Measurements from ENCODE around the gene IL18. TPM values are rescaled to one million over a fixed set of nuclear protein-coding genes. Genes with fewer than 3 reads are reported as not detected.

The IL18 gene
- total RNA-seq, 2 experiments from 2014 or later, result not detected

GRCh38 chr11:112156956-112157766 is 6.7 kb downstream of the IL18 start:
- intact Hi-C loops (cut with micrococcal nuclease; ENCODE audit: unreplicated experiment), result no loop called here
- H3K36me3 ChIP-seq (ENCODE audit: insufficient read depth, low read length), result no peaks in the 10 kb centered on the region
- H3K4me2 ChIP-seq (ENCODE audit: low read length), result no peak overlapping the region
- no peaks in the 10 kb centered on the region for H4K20me1 ChIP-seq (ENCODE audit: insufficient read depth, low read length)
- ChIA-PET POLR2A (interaction anchor here (0.6 to 0.9 kb wide), 5 partner anchors 19 to 108 kb away, joined by 3 to 6 read pairs (median 3); no protein-coding TSS in a partner anchor), CTCF (ENCODE audit: unreplicated experiment) (no interaction called here)
- H3K4me3 ChIP-seq (ENCODE audit: low read depth, low read length, poor library complexity, severe bottlenecking), result no peak overlapping the region
- DNase-seq (ENCODE audit: low spot score), result no peak
- no peaks in the 10 kb centered on the region for H3K9me2 ChIP-seq (ENCODE audit: insufficient read depth, low read length)
- no peak overlapping the region for H2AFZ ChIP-seq (ENCODE audit: low read length)
- no peaks in the 10 kb centered on the region for H3K4me1 ChIP-seq (ENCODE audit: insufficient read depth, low read length, poor library complexity, severe bottlenecking)
- no peak overlapping the region for H3K27ac ChIP-seq (ENCODE audit: low read depth, low read length, poor library complexity, severe bottlenecking)
- no peaks in the 10 kb centered on the region; the same call in 1 of the 2 replicates for H3K9me3 ChIP-seq (ENCODE audit: low read length)
- no TSS peak for BruUV-seq (replicated peaks)
- H3K79me2 ChIP-seq (ENCODE audit: insufficient read depth, low read depth, low read length), result no peaks in the 10 kb centered on the region
- no peak for TF ChIP-seq CTCF (conservative IDR thresholded peaks at IDR 0.05; ENCODE audit: low read length)
- no peak for TF ChIP-seq EZH2phosphoT487 (IDR thresholded peaks at IDR 0.05; ENCODE audit: borderline replicate concordance, low read depth, low read length)

GRCh38 chr11:112156153-112156955 is 7.5 kb downstream of the IL18 start:
- Histone ChIP-seq H3K9me3 (ENCODE audit: low read length) (no peaks in the 10 kb centered on the region; the same call in 1 of the 2 replicates), H3K9me2 (ENCODE audit: insufficient read depth, low read length) (no peaks in the 10 kb centered on the region), H3K36me3 (ENCODE audit: insufficient read depth, low read length) (no peaks in the 10 kb centered on the region), H3K4me1 (ENCODE audit: insufficient read depth, low read length, poor library complexity, severe bottlenecking) (no peaks in the 10 kb centered on the region), H4K20me1 (ENCODE audit: insufficient read depth, low read length) (no peaks in the 10 kb centered on the region), H3K4me2 (ENCODE audit: low read length) (no peak overlapping the region), H3K79me2 (ENCODE audit: insufficient read depth, low read depth, low read length) (no peaks in the 10 kb centered on the region), H2AFZ (ENCODE audit: low read length) (no peak overlapping the region), H3K27ac (ENCODE audit: low read depth, low read length, poor library complexity, severe bottlenecking) (no peak overlapping the region), H3K4me3 (ENCODE audit: low read depth, low read length, poor library complexity, severe bottlenecking) (no peak overlapping the region)
- no peak for TF ChIP-seq EZH2phosphoT487 (IDR thresholded peaks at IDR 0.05; ENCODE audit: borderline replicate concordance, low read depth, low read length)
- no peak for TF ChIP-seq CTCF (conservative IDR thresholded peaks at IDR 0.05; ENCODE audit: low read length)
- POLR2A ChIA-PET, result interaction anchor here (0.6 to 0.7 kb wide), 3 partner anchors 24 to 107 kb away, joined by 3 to 6 read pairs (median 5); no protein-coding TSS in a partner anchor
- no peak for DNase-seq (ENCODE audit: low spot score)
- intact Hi-C loops (cut with micrococcal nuclease; ENCODE audit: unreplicated experiment), result no loop called here
- BruUV-seq (replicated peaks), result no TSS peak
- CTCF ChIA-PET (ENCODE audit: unreplicated experiment), result no interaction called here

All from OCI-LY7 (cell line).